SH-SY5Y (cell line): ENCODE data around the gene NCKAP5.

Experiments
- GATA2 ChIP-seq: IDR thresholded peaks from 2 replicates; pipeline ENCODE4 v1.6.1; 2011; ENCODE audit warnings: mild to moderate bottlenecking, low read depth, low read length
- GATA3 ChIP-seq: IDR thresholded peaks from 2 replicates; pipeline ENCODE4 v1.6.1; 2011; ENCODE audit warnings: low read depth, mild to moderate bottlenecking, low read length, moderate library complexity

DNA sequence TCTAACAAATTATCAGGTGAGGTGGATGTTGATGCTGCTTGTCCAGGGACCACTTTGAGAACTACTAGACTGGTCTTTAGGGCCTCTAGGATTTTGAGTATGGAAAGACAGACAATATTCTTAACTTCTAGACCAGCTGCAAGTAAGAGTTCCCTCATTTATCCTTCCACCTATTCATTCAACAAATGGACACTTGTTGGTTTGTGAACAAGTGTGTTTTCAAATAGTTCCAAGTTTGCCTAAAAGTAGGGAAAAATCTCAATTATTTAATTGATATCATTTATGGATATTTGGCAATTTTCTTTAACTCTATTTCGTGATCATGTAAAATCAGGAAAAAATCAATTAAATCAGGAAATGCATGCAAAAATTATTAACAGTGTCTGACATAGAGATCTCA lies 245.4 kb downstream of the NCKAP5 start:
- TF ChIP-seq GATA2 (no peak), GATA3 (no peak)
